ENCODE data around the gene NEB.
A peak's percentile ranks its signal among the peaks of the same experiment; 100 is the strongest.
"Not testable (repeated sequence)": the region's sequence is repeated elsewhere in the genome, so short reads cannot be mapped to it uniquely, and the experiment has no call there.

NEB gene

GRCh38 chr2:151591250-151591907 is 142.9 kb downstream of the NEB start:
- H3K4me3 ChIP-seq (ENCODE audit: low read depth, low read length); DNase-seq (ENCODE audit: low read depth, low spot score); in situ Hi-C loops (cut with HindIII; ENCODE audit: low sequenced_read_pairs): not testable (repeated sequence)
- TF ChIP-seq CTCF (IDR thresholded peaks at IDR 0.05; ENCODE audit: low read depth, low read length), result peak; percentile 8

GRCh38 chr2:151581300-151581699 is 153.0 kb downstream of the NEB start:
- DNase-seq (ENCODE audit: low read depth, low spot score); in situ Hi-C loops (cut with HindIII; ENCODE audit: low sequenced_read_pairs); H3K4me3 ChIP-seq (ENCODE audit: low read depth, low read length): not testable (repeated sequence)

GRCh38 chr2:151580697-151581096 is 153.6 kb downstream of the NEB start:
- in situ Hi-C loops (cut with HindIII; ENCODE audit: low sequenced_read_pairs), result not testable (repeated sequence)

GRCh38 chr2:151577116-151577515 is 157.2 kb downstream of the NEB start:
- in situ Hi-C loops (cut with HindIII; ENCODE audit: low sequenced_read_pairs), result no loop called here
- DNase-seq (ENCODE audit: low read depth, low spot score), result no peak
- no peak overlapping the region for H3K4me3 ChIP-seq (ENCODE audit: low read depth, low read length)
- no peak for TF ChIP-seq CTCF (IDR thresholded peaks at IDR 0.05; ENCODE audit: low read depth, low read length)

More at GRCh38 chr2:151580697-151581096, 153.6 kb downstream of the NEB start:
- H3K4me3 ChIP-seq (ENCODE audit: low read depth, low read length); DNase-seq (ENCODE audit: low read depth, low spot score): not testable (repeated sequence)

- DNase-seq (ENCODE audit: low read depth, low spot score), result no peak
- no peak overlapping the region for H3K4me3 ChIP-seq (ENCODE audit: low read depth, low read length)
- no peak for TF ChIP-seq CTCF (IDR thresholded peaks at IDR 0.05; ENCODE audit: low read depth, low read length)
- in situ Hi-C loops (cut with HindIII; ENCODE audit: low sequenced_read_pairs), result no loop called here
Measured at GRCh38 chr2:151576080-151576479, 158.2 kb downstream of the NEB start.

GRCh38 chr2:151575338-151575737 is 158.9 kb downstream of the NEB start:
- no peak for TF ChIP-seq CTCF (IDR thresholded peaks at IDR 0.05; ENCODE audit: low read depth, low read length)
- H3K4me3 ChIP-seq (ENCODE audit: low read depth, low read length), result no peak overlapping the region
- peak; percentile 23 for DNase-seq (ENCODE audit: low read depth, low spot score)
- in situ Hi-C loops (cut with HindIII; ENCODE audit: low sequenced_read_pairs), result no loop called here

GRCh38 chr2:151570191-151570590 is 164.1 kb downstream of the NEB start:
- no peak overlapping the region for H3K4me3 ChIP-seq (ENCODE audit: low read depth, low read length)
- no peak for DNase-seq (ENCODE audit: low read depth, low spot score)
- TF ChIP-seq CTCF (IDR thresholded peaks at IDR 0.05; ENCODE audit: low read depth, low read length), result no peak
- in situ Hi-C loops (cut with HindIII; ENCODE audit: low sequenced_read_pairs), result no loop called here

GRCh38 chr2:151569167-151569566 is 165.1 kb downstream of the NEB start:
- TF ChIP-seq CTCF (IDR thresholded peaks at IDR 0.05; ENCODE audit: low read depth, low read length), result no peak
- DNase-seq (ENCODE audit: low read depth, low spot score), result no peak
- in situ Hi-C loops (cut with HindIII; ENCODE audit: low sequenced_read_pairs), result no loop called here
- H3K4me3 ChIP-seq (ENCODE audit: low read depth, low read length), result no peak overlapping the region
